ENCODE data around the gene GM2A.
A peak's percentile ranks its signal among the peaks of the same experiment; 100 is the strongest.
"Not testable (repeated sequence)": the region's sequence is repeated elsewhere in the genome, so short reads cannot be mapped to it uniquely, and the experiment has no call there.

Gene GM2A

GRCh38 chr5:151253605-151253950 is 593 bp downstream of the GM2A start:
- H3K4me1 ChIP-seq, result peaks cover 0 to 25% (median 15%) of the 10 kb centered on the region in 4 donors
- no peaks in the 10 kb centered on the region for H3K27me3 ChIP-seq
- TF ChIP-seq CTCF (IDR thresholded peaks at IDR 0.05), result no peak
- no peaks in the 10 kb centered on the region for H3K36me3 ChIP-seq
- DNase-seq, result no peak
- peak overlapping the region; percentile 57 to 82 for H3K27ac ChIP-seq
- intact Hi-C loops (cut with DNase I; ENCODE audit: low total_unique reads), result no loop called here
- H3K9me3 ChIP-seq, result no peaks in the 10 kb centered on the region
- H3K4me3 ChIP-seq, result peak overlapping the region; percentile 66 to 87

GRCh38 chr5:151254556-151254955 is 1.6 kb downstream of the GM2A start:
- H3K4me1 ChIP-seq, result peaks cover 0 to 25% (median 15%) of the 10 kb centered on the region in 4 donors
- H3K4me3 ChIP-seq, result no peak overlapping the region
- H3K9me3 ChIP-seq, result no peaks in the 10 kb centered on the region
- peaks cover 0 to 2% (median 0%) of the 10 kb centered on the region in 3 donors for H3K36me3 ChIP-seq
- no peak overlapping the region for H3K27ac ChIP-seq
- H3K27me3 ChIP-seq, result no peaks in the 10 kb centered on the region
- DNase-seq, result no peak
- intact Hi-C loops (cut with DNase I; ENCODE audit: low total_unique reads), result no loop called here
- TF ChIP-seq CTCF (IDR thresholded peaks at IDR 0.05), result no peak

GRCh38 chr5:151254990-151255389 is 2.0 kb downstream of the GM2A start:
- H3K36me3 ChIP-seq; H3K4me3 ChIP-seq; intact Hi-C loops (cut with DNase I; ENCODE audit: low total_unique reads); H3K27me3 ChIP-seq; H3K9me3 ChIP-seq; DNase-seq; H3K27ac ChIP-seq: not testable (repeated sequence)
- H3K4me1 ChIP-seq, result peaks cover 0 to 25% (median 15%) of the 10 kb centered on the region in 4 donors

GRCh38 chr5:151255621-151256286 is 2.8 kb downstream of the GM2A start:
- H3K36me3 ChIP-seq, result peaks cover 5 to 11% (median 9%) of the 10 kb centered on the region in 3 donors
- H3K4me1 ChIP-seq, result peaks cover 0 to 25% (median 15%) of the 10 kb centered on the region in 4 donors
- DNase-seq, result no peak
- intact Hi-C loops (cut with DNase I; ENCODE audit: low total_unique reads), result no loop called here
- H3K27me3 ChIP-seq, result no peaks in the 10 kb centered on the region
- no peak for TF ChIP-seq CTCF (IDR thresholded peaks at IDR 0.05)
- no peaks in the 10 kb centered on the region for H3K9me3 ChIP-seq
- H3K4me3 ChIP-seq, result no peak overlapping the region
- no peak overlapping the region for H3K27ac ChIP-seq

- DNase-seq, result no peak
- intact Hi-C loops (cut with DNase I; ENCODE audit: low total_unique reads), result no loop called here
- H3K27ac ChIP-seq, result no peak overlapping the region
Observed at GRCh38 chr5:151257731-151258181, 4.8 kb downstream of the GM2A start.

More at GRCh38 chr5:151257731-151258181, 4.8 kb downstream of the GM2A start:
- Histone ChIP-seq H3K9me3 (no peaks in the 10 kb centered on the region), H3K4me1 (peaks cover 0 to 25% (median 12%) of the 10 kb centered on the region in 4 donors), H3K36me3 (peaks cover 14 to 26% (median 17%) of the 10 kb centered on the region in 3 donors), H3K27me3 (no peaks in the 10 kb centered on the region), H3K4me3 (no peak overlapping the region)
- TF ChIP-seq CTCF (IDR thresholded peaks at IDR 0.05), result no peak

All from tibial artery (tissue), 4 donors.